ENCODE data around the gene GTF3C5.
"Not testable (repeated sequence)": the region's sequence is repeated elsewhere in the genome, so short reads cannot be mapped to it uniquely, and the experiment has no call there.

Gene GTF3C5

DNA sequence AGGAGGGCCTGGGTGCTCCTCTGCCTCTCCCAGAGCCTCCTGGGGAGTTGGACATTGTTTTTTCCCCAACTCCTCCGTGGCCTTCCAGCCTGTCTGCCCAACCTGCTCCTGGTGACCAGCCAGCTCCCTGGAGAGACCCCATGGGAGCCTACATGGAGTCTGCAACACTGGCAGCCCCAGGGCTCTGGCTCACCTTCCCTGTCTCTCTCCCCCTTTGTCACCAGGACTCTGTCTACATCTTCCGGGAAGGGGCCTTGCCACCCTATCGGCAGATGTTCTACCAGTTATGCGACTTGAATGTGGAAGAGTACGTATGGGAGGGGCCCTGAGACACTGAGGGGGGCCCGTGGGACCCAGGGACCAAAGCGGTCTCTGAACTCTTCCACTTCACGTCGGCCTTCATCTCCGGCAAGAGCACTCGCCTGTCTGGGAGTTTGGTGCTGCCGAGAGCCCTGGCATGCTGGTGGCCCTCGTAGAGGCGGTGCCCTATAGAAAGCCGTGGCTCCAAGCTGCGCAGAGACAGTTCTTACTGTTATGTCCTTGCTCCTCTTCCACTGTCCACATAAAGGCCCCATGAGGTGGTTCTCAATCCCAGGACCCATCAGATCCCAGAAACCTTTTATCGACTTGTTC lies 25.1 kb downstream of the GTF3C5 start:
- no peak for DNase-seq (ENCODE audit: low spot score)

DNA sequence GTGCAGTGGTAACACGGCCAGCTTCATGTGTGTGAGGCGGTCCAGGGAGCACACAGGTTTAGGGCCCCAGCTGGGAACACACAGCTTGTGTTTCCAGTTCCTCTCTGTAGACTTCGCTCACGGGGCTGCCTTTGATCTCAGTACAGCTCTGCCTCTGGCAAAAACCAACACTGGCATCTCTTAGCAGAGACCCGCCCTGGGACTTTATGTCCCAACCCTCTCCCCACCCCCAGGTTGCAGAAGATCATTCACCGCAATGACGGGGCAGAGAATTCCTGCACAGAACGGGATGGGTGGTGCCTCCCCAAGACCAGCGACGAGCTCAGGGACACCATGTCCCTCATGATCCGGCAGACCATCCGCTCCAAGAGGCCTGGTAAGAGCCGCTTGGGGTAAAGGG lies 25.7 kb downstream of the GTF3C5 start:
- DNase-seq (ENCODE audit: low spot score), result no peak

DNA sequence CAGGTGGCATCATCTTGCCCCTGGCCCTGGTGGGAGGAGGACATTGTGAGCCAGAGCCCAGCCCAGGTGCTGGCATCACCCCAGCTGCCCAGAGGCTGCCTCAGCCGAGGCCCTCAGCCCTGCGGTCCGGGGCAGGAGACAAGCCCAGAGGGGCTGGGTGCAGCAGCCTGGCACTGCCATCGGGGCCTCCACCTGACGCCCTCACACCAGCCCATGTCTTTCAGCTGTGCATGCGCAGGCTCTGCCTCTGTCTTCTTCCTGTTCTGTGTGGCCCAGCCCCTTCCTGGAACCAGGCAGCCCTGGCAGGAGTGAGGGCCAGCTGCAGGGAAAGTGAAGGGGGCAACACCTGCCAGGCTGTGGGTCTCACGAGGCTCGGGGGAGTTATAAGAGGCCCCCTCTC lies 26.2 kb downstream of the GTF3C5 start:
- no peak for DNase-seq (ENCODE audit: low spot score)

DNA sequence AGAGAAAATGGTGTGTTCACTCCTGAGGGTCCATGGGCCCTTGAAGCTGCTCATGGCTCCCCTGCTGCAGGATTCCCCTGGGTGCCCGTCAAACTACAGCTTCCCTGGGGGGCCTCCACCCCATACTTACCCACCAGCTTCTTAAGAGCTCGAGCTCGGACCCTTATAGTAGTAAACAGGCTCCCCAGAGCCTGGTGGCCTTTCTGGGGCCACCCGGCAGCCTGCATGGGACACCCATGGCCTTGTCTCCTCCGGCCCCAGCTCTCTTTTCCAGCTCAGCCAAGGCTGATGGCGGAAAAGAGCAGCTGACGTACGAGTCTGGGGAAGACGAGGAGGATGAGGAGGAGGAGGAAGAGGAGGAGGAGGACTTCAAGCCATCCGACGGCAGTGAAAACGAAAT lies 26.8 kb downstream of the GTF3C5 start:
- DNase-seq (ENCODE audit: low spot score), result no peak

DNA sequence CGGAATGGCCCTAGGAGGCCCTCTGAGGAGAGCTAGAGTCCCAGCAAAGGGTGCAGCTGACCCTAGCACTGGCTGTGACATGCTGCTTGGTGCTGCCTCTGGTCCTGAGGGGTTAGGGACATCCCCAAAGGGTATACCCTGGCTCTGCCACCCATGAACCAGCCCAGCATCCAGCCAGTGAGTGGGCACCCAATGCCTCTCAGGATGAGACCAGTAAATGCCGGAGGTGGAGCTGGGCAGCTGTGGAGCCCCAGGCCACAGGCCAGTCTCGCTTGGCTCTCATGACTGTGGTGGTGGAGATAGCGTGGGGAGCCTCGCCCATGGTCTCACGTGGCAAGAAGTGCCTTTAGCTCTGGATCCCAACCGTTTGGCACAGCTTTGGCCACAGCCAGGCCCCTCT lies 27.3 kb downstream of the GTF3C5 start:
- no peak for DNase-seq (ENCODE audit: low spot score)

DNA sequence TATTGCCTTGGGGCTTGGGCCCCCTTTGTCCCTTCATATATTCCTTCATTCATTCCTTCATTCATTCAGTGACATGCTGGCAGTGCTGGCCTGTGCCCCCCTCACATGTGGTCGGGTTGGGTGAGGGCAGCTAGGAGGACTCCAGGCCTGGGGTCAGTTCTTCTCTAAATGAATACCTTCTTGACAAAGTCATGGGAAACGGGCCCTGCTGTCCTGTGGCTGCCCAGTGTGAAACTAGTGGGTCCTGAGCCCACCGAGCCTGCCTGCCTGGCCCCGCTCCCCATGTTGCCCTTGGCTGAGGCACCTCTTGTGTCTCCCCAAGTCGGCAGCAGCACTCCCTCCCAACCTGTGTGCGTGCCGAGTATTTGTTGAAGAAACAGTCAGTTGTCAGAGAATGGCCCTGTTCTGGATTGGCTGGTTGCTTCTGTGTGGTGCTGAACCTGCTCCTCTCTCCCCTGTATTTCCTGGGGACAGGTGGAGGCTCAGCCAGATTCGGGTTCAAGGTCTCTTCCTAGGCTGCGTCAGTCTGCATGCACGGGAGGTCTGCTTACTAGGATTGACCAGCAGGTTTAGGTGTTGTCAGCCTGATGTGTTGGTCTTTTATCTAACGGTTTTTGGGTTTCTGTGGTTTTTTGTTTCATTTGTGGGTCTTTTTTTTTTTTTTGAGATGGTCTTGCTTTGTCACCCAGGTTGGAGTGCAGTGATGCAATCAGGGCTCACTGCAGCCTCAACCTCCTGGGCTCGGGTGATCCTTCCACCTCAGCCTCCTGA lies 27.9 kb downstream of the GTF3C5 start:
- no peak for DNase-seq (ENCODE audit: low spot score)

DNA sequence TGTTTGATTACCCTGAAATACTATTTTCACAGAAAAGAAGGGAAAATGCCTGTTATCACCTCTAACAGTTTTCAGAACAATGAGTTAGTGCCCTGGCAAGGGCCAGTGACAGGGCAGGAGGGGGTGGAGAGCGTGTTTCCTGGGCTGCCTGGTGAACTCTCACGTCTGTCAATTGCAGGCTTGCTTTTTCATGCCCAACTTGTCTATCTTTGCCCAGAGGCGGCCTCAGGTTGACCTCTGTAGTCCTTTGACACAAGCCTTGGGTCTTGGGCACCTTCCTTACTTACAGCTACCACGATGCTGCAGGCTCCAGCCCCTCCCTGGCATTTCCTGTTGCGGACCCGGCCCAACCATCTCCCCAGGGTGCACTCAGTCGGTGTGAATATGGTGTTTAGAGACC lies 28.8 kb downstream of the GTF3C5 start:
- DNase-seq (ENCODE audit: low spot score), result peak; percentile 4

DNA sequence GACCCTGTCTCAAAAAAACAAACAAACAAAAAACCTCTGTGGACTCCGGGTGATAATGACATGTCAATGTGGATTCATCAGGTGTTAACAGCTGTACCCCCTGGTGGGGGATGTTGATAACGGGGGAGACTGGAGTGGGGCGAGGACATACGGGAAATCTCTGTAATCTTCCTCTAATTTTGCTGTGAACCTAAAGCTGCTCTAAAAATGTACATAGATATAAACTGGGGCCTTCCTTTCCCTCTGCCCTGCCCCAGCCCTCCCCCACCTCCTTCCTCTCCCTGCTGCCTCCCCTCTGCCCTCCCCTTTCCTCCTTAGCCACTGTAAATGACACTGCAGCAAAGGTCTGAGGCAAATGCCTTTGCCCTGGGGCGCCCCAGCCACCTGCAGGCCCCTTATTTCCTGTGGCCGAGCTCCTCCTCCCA lies 29.6 kb downstream of the GTF3C5 start:
- DNase-seq (ENCODE audit: low spot score), result no peak

DNA sequence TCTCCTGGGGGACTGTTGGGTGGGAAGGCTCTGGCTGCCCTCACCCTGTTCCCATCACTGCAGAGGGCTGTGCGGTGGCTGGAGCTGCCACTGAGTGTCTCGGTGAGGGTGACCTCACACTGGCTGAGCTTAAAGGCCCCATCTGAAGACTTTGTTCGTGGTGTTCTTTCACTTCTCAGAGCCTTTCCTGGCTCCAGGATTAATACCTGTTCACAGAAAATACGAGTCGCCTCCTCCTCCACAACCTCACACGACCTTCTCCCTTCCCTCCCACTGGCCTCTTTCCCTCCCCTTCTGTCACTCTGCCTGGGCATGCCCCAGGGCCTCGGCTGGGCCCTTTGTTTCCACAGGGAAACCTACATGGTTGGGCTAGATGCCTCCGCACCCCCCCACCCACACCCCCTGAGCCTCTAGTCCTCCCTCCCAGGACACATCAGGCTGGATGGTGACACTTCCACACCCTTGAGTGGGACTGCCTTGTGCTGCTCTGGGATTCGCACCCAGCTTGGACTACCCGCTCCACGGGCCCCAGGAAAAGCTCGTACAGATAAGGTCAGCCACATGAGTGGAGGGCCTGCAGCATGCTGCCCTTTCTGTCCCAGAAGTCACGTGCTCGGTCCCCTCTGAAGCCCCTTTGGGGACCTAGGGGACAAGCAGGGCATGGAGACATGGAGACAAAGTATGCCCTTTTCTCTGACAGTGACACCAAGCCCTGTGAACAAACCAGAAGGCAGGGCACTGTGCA lies 30.4 kb downstream of the GTF3C5 start:
- not testable (repeated sequence) for DNase-seq (ENCODE audit: low spot score)

DNA sequence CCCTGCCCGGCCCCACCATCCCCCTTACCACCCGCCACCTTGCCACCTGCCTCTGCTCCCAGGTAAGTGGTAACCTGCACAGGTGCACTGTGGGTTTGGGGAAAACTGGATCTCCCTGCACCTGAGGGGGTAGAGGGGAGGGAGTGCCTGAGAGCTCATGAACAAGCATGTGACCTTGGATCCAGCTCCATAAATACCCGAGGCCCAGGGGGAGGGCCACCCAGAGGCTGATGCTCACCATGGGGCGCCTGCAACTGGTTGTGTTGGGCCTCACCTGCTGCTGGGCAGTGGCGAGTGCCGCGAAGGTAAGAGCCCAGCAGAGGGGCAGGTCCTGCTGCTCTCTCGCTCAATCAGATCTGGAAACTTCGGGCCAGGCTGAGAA lies 31.0 kb downstream of the GTF3C5 start, which contains the start of gene CEL:
CEL (plus strand) TSS at position 218 of the 382 bp plus-strand sequence; CDS start at position 240, 22 bp downstream.
- not testable (repeated sequence) for DNase-seq (ENCODE audit: low spot score)

DNA sequence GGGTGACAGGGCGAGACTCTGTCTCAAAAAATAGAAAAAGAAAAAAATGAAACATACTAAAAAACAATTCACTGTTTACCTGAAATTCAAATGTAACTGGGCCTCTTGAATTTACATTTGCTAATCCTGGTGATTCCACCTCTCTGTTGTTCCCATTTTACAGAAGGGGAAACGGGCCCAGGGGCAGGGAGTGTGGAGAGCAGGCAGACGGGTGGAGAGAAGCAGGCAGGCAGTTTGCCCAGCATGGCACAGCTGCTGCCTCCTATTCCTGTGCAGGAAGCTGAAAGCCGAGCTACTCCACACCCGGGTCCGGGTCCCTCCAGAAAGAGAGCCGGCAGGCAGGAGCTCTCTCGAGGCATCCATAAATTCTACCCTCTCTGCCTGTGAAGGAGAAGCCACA lies 31.8 kb downstream of the GTF3C5 start:
- not testable (repeated sequence) for DNase-seq (ENCODE audit: low spot score)

DNA sequence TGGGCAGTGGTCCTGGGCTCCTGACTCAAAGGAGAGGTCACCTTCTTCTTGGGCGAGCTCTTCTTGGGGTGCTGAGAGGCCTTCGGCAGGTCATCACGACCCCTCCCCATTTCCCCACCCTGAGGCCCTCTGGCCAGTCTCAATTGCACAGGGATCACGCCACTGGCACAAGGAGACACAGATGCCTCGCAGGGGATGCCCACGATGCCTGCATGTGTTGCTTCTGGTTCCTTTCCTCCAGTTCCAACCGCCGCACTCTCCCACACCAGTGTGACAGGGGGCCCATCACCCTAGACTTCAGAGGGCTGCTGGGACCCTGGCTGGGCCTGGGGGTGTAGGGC lies 32.3 kb downstream of the GTF3C5 start:
- DNase-seq (ENCODE audit: low spot score), result no peak

DNA sequence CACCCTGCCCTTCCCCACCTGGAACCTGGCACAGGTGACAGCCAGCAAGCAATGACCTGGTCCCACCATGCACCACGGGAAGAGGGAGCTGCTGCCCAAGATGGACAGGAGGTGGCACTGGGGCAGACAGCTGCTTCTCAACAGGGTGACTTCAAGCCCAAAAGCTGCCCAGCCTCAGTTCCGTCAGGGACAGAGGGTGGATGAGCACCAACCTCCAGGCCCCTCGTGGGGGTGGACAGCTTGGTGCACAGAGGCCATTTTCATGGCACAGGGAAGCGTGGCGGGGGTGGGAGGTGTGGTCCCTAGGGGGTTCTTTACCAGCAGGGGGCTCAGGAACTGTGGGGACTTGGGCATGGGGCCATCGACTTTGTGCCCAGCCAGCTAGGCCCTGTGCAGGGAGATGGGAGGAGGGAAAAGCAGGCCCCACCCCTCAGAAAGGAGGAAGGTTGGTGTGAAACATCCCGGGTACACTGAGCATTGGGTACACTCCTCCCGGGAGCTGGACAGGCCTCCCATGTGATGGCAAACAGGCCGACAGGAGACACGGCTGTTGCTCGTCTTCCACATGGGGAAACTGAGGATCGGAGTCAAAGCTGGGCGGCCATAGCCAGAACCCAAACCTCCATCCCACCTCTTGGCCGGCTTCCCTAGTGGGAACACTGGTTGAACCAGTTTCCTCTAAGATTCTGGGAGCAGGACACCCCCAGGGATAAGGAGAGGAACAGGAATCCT lies 32.9 kb downstream of the GTF3C5 start:
- DNase-seq (ENCODE audit: low spot score), result no peak

DNA sequence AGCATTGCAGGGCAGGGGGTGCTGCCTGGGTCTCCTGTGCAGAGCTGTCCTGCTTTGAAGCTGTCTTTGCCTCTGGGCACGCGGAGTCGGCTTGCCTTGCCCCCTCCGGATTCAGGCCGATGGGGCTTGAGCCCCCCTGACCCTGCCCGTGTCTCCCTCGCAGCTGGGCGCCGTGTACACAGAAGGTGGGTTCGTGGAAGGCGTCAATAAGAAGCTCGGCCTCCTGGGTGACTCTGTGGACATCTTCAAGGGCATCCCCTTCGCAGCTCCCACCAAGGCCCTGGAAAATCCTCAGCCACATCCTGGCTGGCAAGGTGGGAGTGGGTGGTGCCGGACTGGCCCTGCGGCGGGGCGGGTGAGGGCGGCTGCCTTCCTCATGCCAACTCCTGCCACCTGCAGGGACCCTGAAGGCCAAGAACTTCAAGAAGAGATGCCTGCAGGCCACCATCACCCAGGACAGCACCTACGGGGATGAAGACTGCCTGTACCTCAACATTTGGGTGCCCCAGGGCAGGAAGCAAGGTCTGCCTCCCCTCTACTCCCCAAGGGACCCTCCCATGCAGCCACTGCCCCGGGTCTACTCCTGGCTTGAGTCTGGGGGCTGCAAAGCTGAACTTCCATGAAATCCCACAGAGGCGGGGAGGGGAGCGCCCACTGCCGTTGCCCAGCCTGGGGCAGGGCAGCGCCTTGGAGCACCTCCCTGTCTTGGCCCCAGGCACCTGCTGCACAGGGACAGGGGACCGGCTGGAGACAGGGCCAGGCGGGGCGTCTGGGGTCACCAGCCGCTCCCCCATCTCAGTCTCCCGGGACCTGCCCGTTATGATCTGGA lies 33.7 kb downstream of the GTF3C5 start:
- no peak for DNase-seq (ENCODE audit: low spot score)

DNA sequence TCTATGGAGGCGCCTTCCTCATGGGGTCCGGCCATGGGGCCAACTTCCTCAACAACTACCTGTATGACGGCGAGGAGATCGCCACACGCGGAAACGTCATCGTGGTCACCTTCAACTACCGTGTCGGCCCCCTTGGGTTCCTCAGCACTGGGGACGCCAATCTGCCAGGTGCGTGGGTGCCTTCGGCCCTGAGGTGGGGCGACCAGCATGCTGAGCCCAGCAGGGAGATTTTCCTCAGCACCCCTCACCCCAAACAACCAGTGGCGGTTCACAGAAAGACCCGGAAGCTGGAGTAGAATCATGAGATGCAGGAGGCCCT lies 34.2 kb downstream of the GTF3C5 start:
- DNase-seq (ENCODE audit: low spot score), result no peak

DNA sequence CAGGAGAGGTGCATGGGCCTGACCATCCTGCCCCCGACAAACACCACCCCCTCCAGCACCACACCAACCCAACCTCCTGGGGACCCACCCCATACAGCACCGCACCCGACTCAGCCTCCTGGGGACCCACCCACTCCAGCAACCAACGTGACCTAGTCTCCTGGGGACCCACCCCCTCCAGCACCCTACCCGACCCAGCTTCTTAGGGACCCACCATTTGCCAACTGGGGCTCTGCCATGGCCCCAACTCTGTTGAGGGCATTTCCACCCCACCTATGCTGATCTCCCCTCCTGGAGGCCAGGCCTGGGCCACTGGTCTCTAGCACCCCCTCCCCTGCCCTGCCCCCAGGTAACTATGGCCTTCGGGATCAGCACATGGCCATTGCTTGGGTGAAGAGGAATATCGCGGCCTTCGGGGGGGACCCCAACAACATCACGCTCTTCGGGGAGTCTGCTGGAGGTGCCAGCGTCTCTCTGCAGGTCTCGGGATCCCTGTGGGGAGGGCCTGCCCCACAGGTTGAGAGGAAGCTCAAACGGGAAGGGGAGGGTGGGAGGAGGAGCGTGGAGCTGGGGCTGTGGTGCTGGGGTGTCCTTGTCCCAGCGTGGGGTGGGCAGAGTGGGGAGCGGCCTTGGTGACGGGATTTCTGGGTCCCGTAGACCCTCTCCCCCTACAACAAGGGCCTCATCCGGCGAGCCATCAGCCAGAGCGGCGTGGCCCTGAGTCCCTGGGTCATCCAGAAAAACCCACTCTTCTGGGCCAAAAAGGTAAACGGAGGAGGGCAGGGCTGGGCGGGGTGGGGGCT lies 35.6 kb downstream of the GTF3C5 start:
- DNase-seq (ENCODE audit: low spot score), result no peak

DNA sequence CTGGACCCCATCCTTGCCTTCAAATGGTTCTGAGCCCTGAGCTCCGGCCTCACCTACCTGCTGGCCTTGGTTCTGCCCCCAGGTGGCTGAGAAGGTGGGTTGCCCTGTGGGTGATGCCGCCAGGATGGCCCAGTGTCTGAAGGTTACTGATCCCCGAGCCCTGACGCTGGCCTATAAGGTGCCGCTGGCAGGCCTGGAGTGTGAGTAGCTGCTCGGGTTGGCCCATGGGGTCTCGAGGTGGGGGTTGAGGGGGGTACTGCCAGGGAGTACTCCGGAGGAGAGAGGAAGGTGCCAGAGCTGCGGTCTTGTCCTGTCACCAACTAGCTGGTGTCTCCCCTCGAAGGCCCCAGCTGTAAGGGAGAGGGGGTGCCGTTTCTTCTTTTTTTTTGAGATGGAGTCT lies 36.2 kb downstream of the GTF3C5 start:
- no peak for DNase-seq (ENCODE audit: low spot score)

DNA sequence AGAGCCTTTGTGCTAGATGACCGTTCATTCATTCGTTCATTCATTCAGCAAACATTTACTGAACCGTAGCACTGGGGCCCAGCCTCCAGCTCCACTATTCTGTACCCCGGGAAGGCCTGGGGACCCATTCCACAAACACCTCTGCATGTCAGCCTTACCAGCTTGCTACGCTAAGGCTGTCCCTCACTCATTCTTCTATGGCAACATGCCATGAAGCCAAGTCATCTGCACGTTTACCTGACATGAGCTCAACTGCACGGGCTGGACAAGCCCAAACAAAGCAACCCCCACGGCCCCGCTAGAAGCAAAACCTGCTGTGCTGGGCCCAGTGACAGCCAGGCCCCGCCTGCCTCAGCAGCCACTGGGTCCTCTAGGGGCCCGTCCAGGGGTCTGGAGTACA lies 37.0 kb downstream of the GTF3C5 start:
- no peak for DNase-seq (ENCODE audit: low spot score)

DNA sequence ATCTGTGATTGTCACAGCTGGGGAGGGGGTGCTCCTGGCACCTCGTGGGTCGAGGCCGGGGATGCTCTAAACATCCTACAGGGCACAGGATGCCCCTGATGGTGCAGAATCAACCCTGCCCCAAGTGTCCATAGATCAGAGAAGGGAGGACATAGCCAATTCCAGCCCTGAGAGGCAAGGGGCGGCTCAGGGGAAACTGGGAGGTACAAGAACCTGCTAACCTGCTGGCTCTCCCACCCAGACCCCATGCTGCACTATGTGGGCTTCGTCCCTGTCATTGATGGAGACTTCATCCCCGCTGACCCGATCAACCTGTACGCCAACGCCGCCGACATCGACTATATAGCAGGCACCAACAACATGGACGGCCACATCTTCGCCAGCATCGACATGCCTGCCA lies 37.6 kb downstream of the GTF3C5 start:
- DNase-seq (ENCODE audit: low spot score), result not testable (repeated sequence)

DNA sequence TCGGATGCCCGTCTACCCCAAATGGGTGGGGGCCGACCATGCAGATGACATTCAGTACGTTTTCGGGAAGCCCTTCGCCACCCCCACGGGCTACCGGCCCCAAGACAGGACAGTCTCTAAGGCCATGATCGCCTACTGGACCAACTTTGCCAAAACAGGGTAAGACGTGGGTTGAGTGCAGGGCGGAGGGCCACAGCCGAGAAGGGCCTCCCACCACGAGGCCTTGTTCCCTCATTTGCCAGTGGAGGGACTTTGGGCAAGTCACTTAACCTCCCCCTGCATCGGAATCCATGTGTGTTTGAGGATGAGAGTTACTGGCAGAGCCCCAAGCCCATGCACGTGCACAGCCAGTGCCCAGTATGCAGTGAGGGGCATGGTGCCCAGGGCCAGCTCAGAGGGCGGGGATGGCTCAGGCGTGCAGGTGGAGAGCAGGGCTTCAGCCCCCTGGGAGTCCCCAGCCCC lies 39.7 kb downstream of the GTF3C5 start:
- not testable (repeated sequence) for DNase-seq (ENCODE audit: low spot score)

DNA sequence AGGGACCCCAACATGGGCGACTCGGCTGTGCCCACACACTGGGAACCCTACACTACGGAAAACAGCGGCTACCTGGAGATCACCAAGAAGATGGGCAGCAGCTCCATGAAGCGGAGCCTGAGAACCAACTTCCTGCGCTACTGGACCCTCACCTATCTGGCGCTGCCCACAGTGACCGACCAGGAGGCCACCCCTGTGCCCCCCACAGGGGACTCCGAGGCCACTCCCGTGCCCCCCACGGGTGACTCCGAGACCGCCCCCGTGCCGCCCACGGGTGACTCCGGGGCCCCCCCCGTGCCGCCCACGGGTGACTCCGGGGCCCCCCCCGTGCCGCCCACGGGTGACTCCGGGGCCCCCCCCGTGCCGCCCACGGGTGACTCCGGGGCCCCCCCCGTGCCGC lies 40.2 kb downstream of the GTF3C5 start:
- DNase-seq (ENCODE audit: low spot score), result not testable (repeated sequence)
